IPS-18c (cell line): ENCODE measurements around the gene TRAK1.

Source experiments
- H3K4me3 ChIP-seq: 2 replicates; pipeline ENCODE4 v1.7.0; 2013; ENCODE audit warnings: low read depth, mild to moderate bottlenecking, low read length, moderate library complexity; ENCODE audit not compliant: insufficient read depth
- H3K9me3 ChIP-seq: one replicate; pipeline ENCODE4 v1.6.1; 2013; ENCODE audit warnings: mild to moderate bottlenecking, low read length, moderate library complexity; ENCODE audit not compliant: control insufficient read depth, insufficient read depth

The TRAK1 gene

GRCh38 chr3:42115215-42115614 is 24.1 kb downstream of the TRAK1 start:
- no peaks in the 10 kb centered on the region for H3K9me3 ChIP-seq
- H3K4me3 ChIP-seq: no peak overlapping the region

- Histone ChIP-seq H3K9me3 (no peaks in the 10 kb centered on the region), H3K4me3 (no peak overlapping the region)
These were observed 24.8 kb downstream of the TRAK1 start for GRCh38 chr3:42115946-42116345.

- no peaks in the 10 kb centered on the region for H3K9me3 ChIP-seq
- H3K4me3 ChIP-seq: no peak overlapping the region
These were observed 25.3 kb downstream of the TRAK1 start for GRCh38 chr3:42116466-42116865.

GRCh38 chr3:42117175-42118008 is 26.2 kb downstream of the TRAK1 start:
- Histone ChIP-seq H3K4me3 (no peak overlapping the region), H3K9me3 (no peaks in the 10 kb centered on the region)

GRCh38 chr3:42118762-42119361 is 27.7 kb downstream of the TRAK1 start:
- H3K4me3 ChIP-seq: no peak overlapping the region
- no peaks in the 10 kb centered on the region for H3K9me3 ChIP-seq

GRCh38 chr3:42119561-42120355 is 28.6 kb downstream of the TRAK1 start:
- H3K9me3 ChIP-seq: no peaks in the 10 kb centered on the region
- H3K4me3 ChIP-seq: no peak overlapping the region

- no peak overlapping the region for H3K4me3 ChIP-seq
These were observed 29.7 kb downstream of the TRAK1 start for GRCh38 chr3:42120866-42121265.

GRCh38 chr3:42122261-42123011 is 31.3 kb downstream of the TRAK1 start:
- no peaks in the 10 kb centered on the region for H3K9me3 ChIP-seq
- H3K4me3 ChIP-seq: no peak overlapping the region

More at GRCh38 chr3:42120866-42121265, 29.7 kb downstream of the TRAK1 start:
- no peaks in the 10 kb centered on the region for H3K9me3 ChIP-seq

- Histone ChIP-seq H3K9me3 (no peaks in the 10 kb centered on the region), H3K4me3 (no peak overlapping the region)
These were observed 31.9 kb downstream of the TRAK1 start for GRCh38 chr3:42123012-42123581.

- Histone ChIP-seq H3K9me3 (no peaks in the 10 kb centered on the region), H3K4me3 (no peak overlapping the region)
These were observed 32.9 kb downstream of the TRAK1 start for GRCh38 chr3:42123824-42124658.

GRCh38 chr3:42127226-42127625 is 36.1 kb downstream of the TRAK1 start:
- Histone ChIP-seq H3K4me3 (no peak overlapping the region), H3K9me3 (no peaks in the 10 kb centered on the region)

- no peaks in the 10 kb centered on the region for H3K9me3 ChIP-seq
- H3K4me3 ChIP-seq: no peak overlapping the region
These were observed 37.4 kb downstream of the TRAK1 start for GRCh38 chr3:42128526-42128925.

GRCh38 chr3:42129014-42129953 is 38.1 kb downstream of the TRAK1 start:
- no peak overlapping the region for H3K4me3 ChIP-seq

GRCh38 chr3:42130007-42130328 is 38.8 kb downstream of the TRAK1 start:
- no peak overlapping the region for H3K4me3 ChIP-seq

More at GRCh38 chr3:42129014-42129953, 38.1 kb downstream of the TRAK1 start:
- no peaks in the 10 kb centered on the region for H3K9me3 ChIP-seq

GRCh38 chr3:42130329-42131070 is 39.3 kb downstream of the TRAK1 start:
- Histone ChIP-seq H3K4me3 (no peak overlapping the region), H3K9me3 (no peaks in the 10 kb centered on the region)

More at GRCh38 chr3:42130007-42130328, 38.8 kb downstream of the TRAK1 start:
- no peaks in the 10 kb centered on the region for H3K9me3 ChIP-seq
